GM19467 (cell line): ENCODE measurements around the gene NUP54.
A peak's percentile ranks its signal among the peaks of the same experiment; 100 is the strongest.

Experiments
- ATAC-seq: cut with Tn5 transposase; IDR thresholded peaks from one replicate; pipeline ENCODE4 v1.9.1; 2021; ENCODE audit warnings: mild to moderate bottlenecking, moderate library complexity; ENCODE audit not compliant: unreplicated experiment

NUP54 gene

DNA sequence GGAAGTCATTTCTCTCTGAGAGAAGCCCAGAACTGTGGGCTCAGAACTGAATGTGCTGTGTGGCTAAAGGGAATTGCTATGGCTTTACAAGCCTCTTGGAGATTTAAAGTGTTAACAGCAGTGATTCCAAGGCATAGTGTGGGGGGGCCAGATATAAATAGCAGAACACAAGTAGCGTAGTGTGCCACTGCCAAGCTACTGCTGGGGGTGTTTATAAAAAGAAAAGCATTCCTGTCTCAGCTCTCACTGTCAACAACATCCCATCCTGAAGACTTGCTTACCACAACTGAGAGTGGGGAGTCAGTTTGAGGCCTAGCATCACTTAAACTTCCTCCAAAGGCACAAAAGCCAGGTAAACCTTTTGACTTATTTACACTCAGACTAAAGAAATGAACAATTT is 73.7 kb downstream of the NUP54 start, which contains the start of gene ART3:
TSS of gene ART3 (plus strand) at position 242 of the 400 bp plus-strand sequence. CDS start 1,181 bp downstream, outside the sequence.
- no peak for ATAC-seq

GRCh38 chr4:76072760-76073159 is 75.4 kb downstream of the NUP54 start:
- no peak for ATAC-seq

DNA sequence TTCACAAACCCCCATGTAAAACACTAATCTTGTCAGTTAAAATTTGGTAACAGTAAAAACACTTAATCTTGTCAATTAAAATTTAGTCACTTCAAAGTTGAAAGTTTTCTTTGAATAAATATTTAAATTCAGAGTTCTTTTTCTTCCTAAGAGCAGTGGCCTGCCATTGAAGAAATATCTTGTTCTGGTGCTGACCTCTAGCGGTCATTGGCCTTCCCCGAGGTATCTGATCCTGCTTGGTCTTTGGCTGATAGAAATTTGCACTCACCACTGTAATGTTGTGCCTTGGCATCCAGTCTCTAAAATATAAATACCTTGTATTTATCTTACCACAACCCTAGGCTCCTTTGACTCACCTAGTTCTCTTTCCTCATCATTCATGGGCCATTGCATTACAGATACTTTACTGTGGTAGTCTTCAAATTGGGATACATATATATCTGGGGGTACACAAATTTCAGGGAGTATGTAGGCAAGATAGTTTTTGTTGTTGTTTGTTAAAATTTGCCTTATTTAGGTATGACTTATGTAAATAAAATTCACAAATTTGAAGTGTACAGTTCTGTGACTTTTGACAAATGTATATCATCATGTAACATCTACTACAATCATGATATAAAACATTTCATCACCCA is 80.4 kb downstream of the NUP54 start:
- peak; percentile 58 for ATAC-seq

GRCh38 chr4:76066546-76066945 is 81.7 kb downstream of the NUP54 start:
- ATAC-seq = no peak
